HEK293 (cell line): ENCODE data around the gene PLPPR1.
"Not testable (repeated sequence)": the region's sequence is repeated elsewhere in the genome, so short reads cannot be mapped to it uniquely, and the experiment has no call there.

Experiments
- CTCF ChIA-PET: fragments of 350-600 bp; formaldehyde crosslinking; extraction: SDS; loops from one replicate; lab custom pipeline; 2021; ENCODE audit warnings: antibody characterized with exemption; lab: Yijun Ruan, JAX
- POLR2A ChIA-PET: fragments of 300-600 bp; formaldehyde crosslinking; extraction: SDS; loops from one replicate; lab custom pipeline; 2020; ENCODE audit warnings: antibody characterized with exemption, inconsistent platforms; lab: Yijun Ruan, JAX
- H3K27ac ChIP-seq: fragments of 200-500 bp; sonication (Bioruptor generic); 2 replicates; pipeline ENCODE4 v1.5.1; 2014; ENCODE audit warnings: low read depth, low read length, control low read depth, inconsistent platforms; ENCODE audit errors: extremely low read depth
- H3K36me3 ChIP-seq, 2 experiments: fragments of 200-500 bp in 1 of 2; sonication (Bioruptor generic) in 1 of 2; 1 replicate in 1 of 2; 2 replicates in 1 of 2; pipeline ENCODE4 v1.5.1; 2014 to 2017; ENCODE audit warnings: inconsistent platforms in 2 of 2, low read length in 2 of 2; ENCODE audit not compliant: control insufficient read depth in 2 of 2, insufficient read depth in 1 of 2
- H3K4me1 ChIP-seq: fragments of 200-500 bp; sonication (Bioruptor generic); 2 replicates; pipeline ENCODE4 v1.5.1; 2014; ENCODE audit warnings: mild to moderate bottlenecking, low read length, inconsistent platforms; ENCODE audit not compliant: control insufficient read depth, insufficient read depth
- H3K4me3 ChIP-seq: 2 replicates; pipeline ENCODE4 v1.5.1; 2011; ENCODE audit warnings: low read depth, mild to moderate bottlenecking, control low read depth, low read length, moderate library complexity
- H3K9me3 ChIP-seq: fragments of 200-500 bp; sonication (Bioruptor generic); 2 replicates; pipeline ENCODE4 v1.5.1; 2014; ENCODE audit warnings: low read depth, low read length, inconsistent platforms; ENCODE audit not compliant: control insufficient read depth, insufficient read depth
- KLF8 ChIP-seq: fragments of 450-650 bp; formaldehyde crosslinking; IDR thresholded peaks from 2 replicates; pipeline ENCODE4 v1.5.1; 2016; ENCODE audit warnings: missing biosample characterization, missing genetic modification characterization
- OVOL3 ChIP-seq: fragments of 450-650 bp; formaldehyde crosslinking; IDR thresholded peaks from 2 replicates; pipeline ENCODE4 v1.5.1; 2016; ENCODE audit warnings: missing biosample characterization, missing genetic modification characterization
- RBAK ChIP-seq: fragments of 450-650 bp; formaldehyde crosslinking; IDR thresholded peaks from 2 replicates; pipeline ENCODE4 v1.5.1; 2016; ENCODE audit warnings: missing biosample characterization, missing genetic modification characterization
- SETDB1 ChIP-seq: IDR thresholded peaks from one replicate; pipeline ENCODE4 v1.6.1; 2017; ENCODE audit warnings: mild to moderate bottlenecking, low read length, moderate library complexity, mixed read lengths; ENCODE audit not compliant: insufficient read length
- WT1 ChIP-seq: fragments of 450-650 bp; formaldehyde crosslinking; IDR thresholded peaks from 2 replicates; pipeline ENCODE4 v1.5.1; 2016; ENCODE audit warnings: missing biosample characterization, missing genetic modification characterization
- ZBTB7A ChIP-seq: fragments of 450-650 bp; formaldehyde crosslinking; IDR thresholded peaks from 2 replicates; pipeline ENCODE4 v1.5.1; 2016; ENCODE audit warnings: low read depth, missing biosample characterization, missing genetic modification characterization
- ZNF140 ChIP-seq: fragments of 450-650 bp; formaldehyde crosslinking; IDR thresholded peaks from 2 replicates; pipeline ENCODE4 v1.5.1; 2016; ENCODE audit warnings: missing biosample characterization, missing genetic modification characterization
- ZNF202 ChIP-seq: fragments of 450-650 bp; formaldehyde crosslinking; IDR thresholded peaks from 2 replicates; pipeline ENCODE4 v1.5.1; 2016; ENCODE audit warnings: missing biosample characterization, missing genetic modification characterization, borderline replicate concordance
- ZNF335 ChIP-seq: fragments of 450-650 bp; formaldehyde crosslinking; conservative IDR thresholded peaks from 2 replicates; pipeline ENCODE4 v1.5.1; 2016; ENCODE audit warnings: missing biosample characterization, missing genetic modification characterization
- ZNF426 ChIP-seq: fragments of 450-650 bp; formaldehyde crosslinking; IDR thresholded peaks from 2 replicates; pipeline ENCODE4 v1.5.1; 2017; ENCODE audit warnings: missing biosample characterization, missing genetic modification characterization, mild to moderate bottlenecking, inconsistent platforms, moderate library complexity
- ZNF48 ChIP-seq: fragments of 450-650 bp; formaldehyde crosslinking; IDR thresholded peaks from 2 replicates; pipeline ENCODE4 v1.5.1; 2016; ENCODE audit warnings: missing biosample characterization, missing genetic modification characterization
- ZNF571 ChIP-seq: fragments of 450-650 bp; formaldehyde crosslinking; IDR thresholded peaks from 2 replicates; pipeline ENCODE4 v1.5.0; 2017; ENCODE audit warnings: missing biosample characterization, missing genetic modification characterization
- ZNF660 ChIP-seq: fragments of 450-650 bp; IDR thresholded peaks from 2 replicates; pipeline ENCODE4 v1.5.1; 2018; ENCODE audit warnings: missing biosample characterization, mild to moderate bottlenecking, missing genetic modification characterization
- ZNF843 ChIP-seq: fragments of 450-650 bp; formaldehyde crosslinking; IDR thresholded peaks from 2 replicates; pipeline ENCODE4 v1.5.1; 2016; ENCODE audit warnings: missing biosample characterization, missing genetic modification characterization
- TF ChIP-seq, protein P1 (sequence below): fragments of 450-650 bp; formaldehyde crosslinking; IDR thresholded peaks from 2 replicates; pipeline ENCODE4 v1.5.1; 2016; ENCODE audit warnings: missing biosample characterization, missing genetic modification characterization
- TF ChIP-seq, protein P2 (sequence below): fragments of 450-650 bp; formaldehyde crosslinking; IDR thresholded peaks from 2 replicates; pipeline ENCODE4 v1.5.1; 2016; ENCODE audit warnings: missing biosample characterization, missing genetic modification characterization
- TF ChIP-seq, protein P3 (sequence below): fragments of 450-650 bp; formaldehyde crosslinking; conservative IDR thresholded peaks from 2 replicates; pipeline ENCODE4 v1.5.1; 2016; ENCODE audit warnings: low read depth, missing biosample characterization, missing genetic modification characterization

Gene PLPPR1

DNA sequence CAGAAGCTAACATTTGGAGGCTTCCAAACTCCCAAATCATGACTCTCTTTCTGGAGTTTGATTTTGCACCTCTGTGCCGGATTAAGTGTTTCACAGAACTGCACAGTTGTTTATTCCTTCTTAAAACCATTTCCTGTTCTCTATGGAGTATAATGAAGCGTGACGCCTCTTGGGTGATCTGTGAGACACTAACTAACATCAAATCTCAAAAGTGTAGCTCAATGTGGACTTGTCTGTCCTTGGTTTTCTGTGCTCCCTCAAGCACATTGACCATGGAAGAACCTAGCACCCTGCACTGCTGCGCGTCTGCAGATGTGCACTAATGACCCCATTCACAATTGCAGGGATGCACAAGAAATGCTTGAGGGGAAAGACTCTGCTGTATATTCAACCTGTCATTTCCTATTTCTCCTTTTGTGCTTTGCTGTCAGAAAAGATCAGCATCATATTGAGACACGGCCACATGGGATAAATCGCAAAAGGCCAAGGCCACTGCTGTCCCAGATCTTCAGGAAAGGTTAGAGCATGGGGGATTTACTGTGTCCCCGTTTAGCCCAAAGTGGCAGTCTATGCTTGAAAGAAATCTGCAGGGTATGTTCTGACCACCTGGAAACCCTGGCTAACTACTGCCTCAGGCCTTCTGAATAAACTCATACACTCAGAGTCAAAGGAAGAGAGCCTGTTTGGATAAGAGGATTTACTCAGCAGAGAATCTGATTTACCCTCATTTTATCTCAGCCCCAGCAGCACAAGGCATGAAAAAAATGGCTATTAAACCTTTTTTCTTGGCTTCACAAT is 246.6 kb downstream of the PLPPR1 start:
- POLR2A ChIA-PET = no interaction called here
- CTCF ChIA-PET = no interaction called here
- no peak for TF ChIP-seq ZNF202
- no peak for TF ChIP-seq OVOL3 (tag by site-specific recombination)
- no peak for TF ChIP-seq ZNF48
- TF ChIP-seq, protein P1, sequence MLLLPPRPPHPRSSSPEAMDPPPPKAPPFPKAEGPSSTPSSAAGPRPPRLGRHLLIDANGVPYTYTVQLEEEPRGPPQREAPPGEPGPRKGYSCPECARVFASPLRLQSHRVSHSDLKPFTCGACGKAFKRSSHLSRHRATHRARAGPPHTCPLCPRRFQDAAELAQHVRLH = no peak
- TF ChIP-seq SETDB1 = no peak
- TF ChIP-seq ZNF426 (tag by site-specific recombination) = no peak
- TF ChIP-seq ZNF335 (tag by site-specific recombination) = no peak
- no peak for TF ChIP-seq ZNF571
- TF ChIP-seq, protein P2, sequence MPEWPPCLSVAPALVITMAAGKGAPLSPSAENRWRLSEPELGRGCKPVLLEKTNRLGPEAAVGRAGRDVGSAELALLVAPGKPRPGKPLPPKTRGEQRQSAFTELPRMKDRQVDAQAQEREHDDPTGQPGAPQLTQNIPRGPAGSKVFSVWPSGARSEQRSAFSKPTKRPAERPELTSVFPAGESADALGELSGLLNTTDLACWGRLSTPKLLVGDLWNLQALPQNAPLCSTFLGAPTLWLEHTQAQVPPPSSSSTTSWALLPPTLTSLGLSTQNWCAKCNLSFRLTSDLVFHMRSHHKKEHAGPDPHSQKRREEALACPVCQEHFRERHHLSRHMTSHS (tag by site-specific recombination) = no peak
- no peak for TF ChIP-seq ZBTB7A (tag by site-specific recombination)
- TF ChIP-seq ZNF843 = no peak
- TF ChIP-seq ZNF660 = no peak
- TF ChIP-seq, protein P3, sequence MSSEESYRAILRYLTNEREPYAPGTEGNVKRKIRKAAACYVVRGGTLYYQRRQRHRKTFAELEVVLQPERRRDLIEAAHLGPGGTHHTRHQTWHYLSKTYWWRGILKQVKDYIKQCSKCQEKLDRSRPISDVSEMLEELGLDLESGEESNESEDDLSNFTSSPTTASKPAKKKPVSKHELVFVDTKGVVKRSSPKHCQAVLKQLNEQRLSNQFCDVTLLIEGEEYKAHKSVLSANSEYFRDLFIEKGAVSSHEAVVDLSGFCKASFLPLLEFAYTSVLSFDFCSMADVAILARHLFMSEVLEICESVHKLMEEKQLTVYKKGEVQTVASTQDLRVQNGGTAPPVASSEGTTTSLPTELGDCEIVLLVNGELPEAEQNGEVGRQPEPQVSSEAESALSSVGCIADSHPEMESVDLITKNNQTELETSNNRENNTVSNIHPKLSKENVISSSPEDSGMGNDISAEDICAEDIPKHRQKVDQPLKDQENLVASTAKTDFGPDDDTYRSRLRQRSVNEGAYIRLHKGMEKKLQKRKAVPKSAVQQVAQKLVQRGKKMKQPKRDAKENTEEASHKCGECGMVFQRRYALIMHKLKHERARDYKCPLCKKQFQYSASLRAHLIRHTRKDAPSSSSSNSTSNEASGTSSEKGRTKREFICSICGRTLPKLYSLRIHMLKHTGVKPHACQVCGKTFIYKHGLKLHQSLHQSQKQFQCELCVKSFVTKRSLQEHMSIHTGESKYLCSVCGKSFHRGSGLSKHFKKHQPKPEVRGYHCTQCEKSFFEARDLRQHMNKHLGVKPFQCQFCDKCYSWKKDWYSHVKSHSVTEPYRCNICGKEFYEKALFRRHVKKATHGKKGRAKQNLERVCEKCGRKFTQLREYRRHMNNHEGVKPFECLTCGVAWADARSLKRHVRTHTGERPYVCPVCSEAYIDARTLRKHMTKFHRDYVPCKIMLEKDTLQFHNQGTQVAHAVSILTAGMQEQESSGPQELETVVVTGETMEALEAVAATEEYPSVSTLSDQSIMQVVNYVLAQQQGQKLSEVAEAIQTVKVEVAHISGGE = no peak
- no peak for TF ChIP-seq RBAK
- no peak for TF ChIP-seq KLF8 (tag by site-specific recombination)
- no peak for TF ChIP-seq ZNF140 (tag by site-specific recombination)

GRCh38 chr9:101275769-101276250 is 247.3 kb downstream of the PLPPR1 start:
- Histone ChIP-seq H3K4me3 (no peak overlapping the region), H3K27ac (no peak overlapping the region), H3K9me3 (no peaks in the 10 kb centered on the region), H3K4me1 (no peaks in the 10 kb centered on the region), H3K36me3 (no peaks in the 10 kb centered on the region)
- POLR2A ChIA-PET = no interaction called here
- TF ChIP-seq WT1 (tag by site-specific recombination) = no peak
- CTCF ChIA-PET = no interaction called here

More for the DNA sequence above, 246.6 kb downstream of the PLPPR1 start:
- H3K9me3 ChIP-seq = no peaks in the 10 kb centered on the region
- H3K4me1 ChIP-seq = no peaks in the 10 kb centered on the region
- H3K36me3 ChIP-seq = no peaks in the 10 kb centered on the region
- H3K27ac ChIP-seq = no peak overlapping the region
- no peak overlapping the region for H3K4me3 ChIP-seq

DNA sequence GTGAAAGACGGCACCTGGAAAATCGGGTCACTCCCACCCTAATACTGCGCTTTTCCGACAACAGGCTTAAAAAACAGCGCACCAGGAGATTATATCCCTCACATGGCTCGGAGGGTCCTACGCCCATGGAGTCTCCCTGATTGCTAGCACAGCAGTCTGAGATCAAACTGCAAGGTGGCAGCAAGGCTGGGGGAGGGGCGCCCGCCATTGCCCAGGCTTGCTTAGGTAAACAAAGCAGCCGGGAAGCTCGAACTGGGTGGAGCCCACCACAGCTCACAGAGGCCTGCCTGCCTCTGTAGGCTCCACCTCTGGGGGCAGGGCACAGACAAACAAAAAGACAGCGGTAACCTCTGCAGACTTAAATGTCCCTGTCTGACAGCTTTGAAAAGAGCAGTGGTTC is 262.5 kb downstream of the PLPPR1 start:
- H3K4me3 ChIP-seq, CTCF ChIA-PET, POLR2A ChIA-PET, H3K36me3 ChIP-seq, H3K27ac ChIP-seq, H3K9me3 ChIP-seq, H3K4me1 ChIP-seq: not testable (repeated sequence)
